Adrenal gland (tissue), 12 donors: ENCODE data around the gene STIM1. TPM values are rescaled to one million over a fixed set of nuclear protein-coding genes. Genes with fewer than 3 reads are reported as not detected.

Experiments
- DNase-seq, 7 donors: peaks; one replicate each; pipeline ENCODE4 v3.0.0-alpha.2; 2019 to 2020
- H3K27ac ChIP-seq, 5 donors: fragments of 200-600 bp; sonication (generic) in 4 of 5; 1 replicate in 3 of 5; 2 replicates in 2 of 5; pipeline versions ENCODE4 v1.5.1 to v1.8.0; 2016 to 2020; ENCODE audit warnings: mild to moderate bottlenecking in 1 of 5
- H3K27me3 ChIP-seq: fragments of 200-600 bp; 2 replicates; pipeline ENCODE4 v1.8.0; 2021
- H3K36me3 ChIP-seq, 2 donors: fragments of 200-600 bp; replicated peaks in 1 of 2; 1 replicate in 1 of 2; 2 replicates in 1 of 2; pipeline versions ENCODE4 v1.5.1 to v1.8.0; 2018 to 2022
- H3K4me1 ChIP-seq, 2 donors: fragments of 200-600 bp; replicated peaks in 1 of 2; 1 replicate in 1 of 2; 2 replicates in 1 of 2; pipeline versions ENCODE4 v1.5.1 to v1.8.0; 2018 to 2021
- H3K4me3 ChIP-seq, 4 donors: fragments of 200-600 bp; sonication (generic) in 3 of 4; one replicate each; pipeline ENCODE4 v1.5.1; 2016 to 2018
- H3K9me3 ChIP-seq, 3 donors: fragments of 200-600 bp; sonication (generic) in 1 of 3; replicated peaks in 1 of 3; 1 replicate in 2 of 3; 2 replicates in 1 of 3; pipeline versions ENCODE4 v1.5.1 to v1.8.0; 2016 to 2021
- POLR2A ChIP-seq, 2 donors: fragments of 450-650 bp; IDR thresholded peaks; one replicate each; pipeline ENCODE4 v1.6.1; 2017; ENCODE audit warnings: antibody characterized with exemption in 2 of 2, mild to moderate bottlenecking in 2 of 2, moderate library complexity in 1 of 2
- WGBS, 4 donors: extraction: QIAGEN DNeasy Blood & Tissue Kit in 2 of 4; methylation state at CpG; one replicate each; pipeline versions ENCODE4 v1.1.5 to v1.1.7; 2013 to 2017; 5-methylcytosine and 5-hydroxymethylcytosine counted together
- intact Hi-C, 2 donors: fragments of 100-400 bp; cut with DNase I; formaldehyde crosslinking; loops; one replicate each; pipeline versions ENCODE4 v1.14.1 to v1.15.0; 2022 to 2023
- polyA plus RNA-seq, 3 donors: library from polyadenylated mRNA; stranded (reverse); fragments of 200-250 nt in 2 of 3; fragments of 350-450 nt in 1 of 3; fragmentation: Illumina TruSeq in 1 of 3; extraction: RNeasy Lipid Tissue Mini Kit (QIAGEN cat#74804) in 1 of 3; gene quantifications; one replicate each; pipeline ENCODE4 v1.2.3, GENCODE V29; 2013 to 2014
- total RNA-seq, 9 donors: library from RNA; depleted of rRNA in 4 of 9; stranded (reverse); fragments of >200 nt in 4 of 9; fragments of 120-200 nt in 1 of 9; fragmentation: NEBNext Ultra II Directional in 1 of 9; extraction: Animal tissue kit (Norgen Biotek cat#: 25700) in 1 of 9; gene quantifications; one replicate each; pipeline versions ENCODE4 v1.1.0 to v1.2.4, GENCODE V29; 2013 to 2023
- TF ChIP-seq, protein P1 (sequence below), 6 experiments: fragments of 450-650 bp in 4 of 6; fragments of 200-600 bp in 2 of 6; sonication (generic) in 1 of 6; IDR thresholded peaks; 1 replicate in 5 of 6; 2 replicates in 1 of 6; pipeline versions ENCODE4 v1.5.1 to v1.8.0; 2016 to 2021; ENCODE audit warnings: antibody characterized with exemption in 6 of 6, mild to moderate bottlenecking in 2 of 6, moderate library complexity in 1 of 6
- donor health status: healthy with polysubstance abuse.
- donor health status: Bipolar disorder and iron deficiency.
- donor health status: DM: yes; HTN: yes; CAD: no.
- donor health status: DM: no; HTN: no; CAD: no.
- donor health status: DM: no; HTN: no; CAD: no.
- donor health status: DM: yes; HTN: yes; CAD: no.

The STIM1 gene
- total and polyA plus RNA-seq, 12 donors, result 7.8 to 44.1 (median 32.5) TPM

DNA sequence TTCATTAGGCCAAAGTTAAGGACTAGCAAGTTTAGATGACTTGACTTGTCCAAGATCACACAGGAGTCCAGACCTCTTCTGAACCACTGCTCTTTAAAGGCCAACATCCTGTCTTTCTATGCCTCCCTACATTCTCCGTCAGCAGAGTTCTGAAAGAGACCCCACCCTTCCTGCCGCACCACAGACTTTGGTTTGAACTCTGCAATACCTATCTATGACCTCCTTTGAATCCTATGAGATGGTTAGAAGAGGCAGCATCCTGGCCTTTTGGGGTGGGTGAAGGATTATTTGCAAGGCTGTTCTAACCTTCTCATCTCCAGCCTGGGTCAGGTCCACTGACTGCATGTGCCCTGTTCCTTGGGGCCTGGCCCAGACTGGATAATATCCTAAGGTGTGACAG is 234.8 kb downstream of the STIM1 start:
- H3K36me3 ChIP-seq, result peaks cover 0 to 4% of the 10 kb centered on the region in 2 donors
- no peaks in the 10 kb centered on the region for H3K9me3 ChIP-seq
- intact Hi-C loops, result no loop called here
- peaks cover 4 to 6% of the 10 kb centered on the region in 2 donors for H3K4me1 ChIP-seq
- 84 to 96% (median 89%) methylated on average over 2 of the region's 2 CpGs for WGBS, 4 donors
- H3K27me3 ChIP-seq, result no peaks in the 10 kb centered on the region
- no peak overlapping the region for H3K27ac ChIP-seq
- DNase-seq, result no peak
- TF ChIP-seq, protein P1, sequence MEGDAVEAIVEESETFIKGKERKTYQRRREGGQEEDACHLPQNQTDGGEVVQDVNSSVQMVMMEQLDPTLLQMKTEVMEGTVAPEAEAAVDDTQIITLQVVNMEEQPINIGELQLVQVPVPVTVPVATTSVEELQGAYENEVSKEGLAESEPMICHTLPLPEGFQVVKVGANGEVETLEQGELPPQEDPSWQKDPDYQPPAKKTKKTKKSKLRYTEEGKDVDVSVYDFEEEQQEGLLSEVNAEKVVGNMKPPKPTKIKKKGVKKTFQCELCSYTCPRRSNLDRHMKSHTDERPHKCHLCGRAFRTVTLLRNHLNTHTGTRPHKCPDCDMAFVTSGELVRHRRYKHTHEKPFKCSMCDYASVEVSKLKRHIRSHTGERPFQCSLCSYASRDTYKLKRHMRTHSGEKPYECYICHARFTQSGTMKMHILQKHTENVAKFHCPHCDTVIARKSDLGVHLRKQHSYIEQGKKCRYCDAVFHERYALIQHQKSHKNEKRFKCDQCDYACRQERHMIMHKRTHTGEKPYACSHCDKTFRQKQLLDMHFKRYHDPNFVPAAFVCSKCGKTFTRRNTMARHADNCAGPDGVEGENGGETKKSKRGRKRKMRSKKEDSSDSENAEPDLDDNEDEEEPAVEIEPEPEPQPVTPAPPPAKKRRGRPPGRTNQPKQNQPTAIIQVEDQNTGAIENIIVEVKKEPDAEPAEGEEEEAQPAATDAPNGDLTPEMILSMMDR (IDR thresholded peaks at IDR 0.05), result no peak
- TF ChIP-seq POLR2A (IDR thresholded peaks at IDR 0.05), result no peak
- H3K4me3 ChIP-seq, result no peak overlapping the region

DNA sequence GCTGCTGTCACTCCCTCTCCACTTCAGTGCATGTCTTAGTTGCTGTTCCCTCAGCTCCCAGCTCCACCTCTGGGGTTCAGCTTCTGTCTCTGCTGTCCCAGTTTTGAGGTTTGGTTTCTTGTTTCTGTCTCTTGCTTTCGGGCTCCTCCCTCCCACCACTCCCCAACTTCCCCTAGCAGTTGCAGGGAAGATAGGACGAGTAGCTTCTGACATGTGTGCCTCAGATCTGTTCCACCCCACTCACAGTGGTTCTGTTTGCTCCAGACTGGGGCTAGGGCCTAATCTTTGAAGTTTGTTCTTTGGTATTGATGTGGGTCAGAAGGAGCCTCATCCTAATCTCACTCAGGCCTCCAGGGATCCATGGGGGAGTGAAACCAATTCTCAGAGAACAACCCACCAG is 236.6 kb downstream of the STIM1 start:
- intact Hi-C loops, result no loop called here
- H3K4me3 ChIP-seq, result no peak overlapping the region
- no peaks in the 10 kb centered on the region for H3K9me3 ChIP-seq
- H3K36me3 ChIP-seq, result no peaks in the 10 kb centered on the region
- DNase-seq, result no peak
- no peaks in the 10 kb centered on the region for H3K27me3 ChIP-seq
- no peak for TF ChIP-seq POLR2A (IDR thresholded peaks at IDR 0.05)
- 38 to 54% (median 42%) methylated on average over 2 of the region's 2 CpGs for WGBS, 4 donors
- peaks cover 4 to 22% of the 10 kb centered on the region in 2 donors for H3K4me1 ChIP-seq
- no peak overlapping the region for H3K27ac ChIP-seq

DNA sequence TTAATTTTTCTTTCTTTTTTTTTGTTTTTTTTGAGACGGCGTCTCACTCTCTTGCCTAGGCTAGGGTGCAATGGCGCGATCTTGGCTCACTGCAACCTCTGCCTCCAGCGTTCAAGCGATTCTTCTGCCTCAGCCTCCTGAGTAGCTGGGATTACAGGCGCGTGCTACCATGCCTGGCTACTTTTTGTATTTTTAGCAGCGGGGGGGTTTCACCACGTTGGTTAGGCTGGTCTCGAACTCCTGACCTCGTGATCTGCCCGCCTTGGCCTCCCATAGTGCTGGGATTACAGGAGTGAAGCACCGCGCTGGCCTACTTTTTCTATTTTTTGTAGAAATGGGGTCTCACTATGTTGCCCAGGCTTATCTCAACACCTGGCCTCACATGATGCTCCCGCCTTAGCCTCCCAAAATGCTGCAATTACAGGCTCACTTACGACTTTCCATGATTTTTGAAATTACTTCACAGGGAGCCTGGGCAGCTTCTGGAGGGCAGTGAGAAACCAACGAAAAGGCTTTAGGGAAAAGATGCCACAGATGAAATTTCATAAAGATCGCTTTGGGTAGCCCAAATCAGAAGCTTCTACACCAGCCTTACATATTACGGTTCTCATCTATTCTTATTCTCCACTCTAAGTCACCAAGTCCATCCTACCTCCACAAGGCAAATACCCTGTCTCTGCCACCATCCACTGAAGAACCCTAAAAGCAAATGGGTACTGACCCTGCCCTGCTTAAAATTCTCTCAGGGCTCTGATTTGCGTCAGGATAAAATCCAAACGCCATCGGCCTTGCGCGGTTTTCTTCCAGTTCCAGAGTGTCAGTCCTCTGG is 238.3 kb downstream of the STIM1 start:
- DNase-seq, result peak in 2 of 7 donors; percentile 24 to 29
- intact Hi-C loops, result no loop called here
- 69 to 74% (median 72%) methylated on average over 25 of the region's 25 CpGs for WGBS, 4 donors

DNA sequence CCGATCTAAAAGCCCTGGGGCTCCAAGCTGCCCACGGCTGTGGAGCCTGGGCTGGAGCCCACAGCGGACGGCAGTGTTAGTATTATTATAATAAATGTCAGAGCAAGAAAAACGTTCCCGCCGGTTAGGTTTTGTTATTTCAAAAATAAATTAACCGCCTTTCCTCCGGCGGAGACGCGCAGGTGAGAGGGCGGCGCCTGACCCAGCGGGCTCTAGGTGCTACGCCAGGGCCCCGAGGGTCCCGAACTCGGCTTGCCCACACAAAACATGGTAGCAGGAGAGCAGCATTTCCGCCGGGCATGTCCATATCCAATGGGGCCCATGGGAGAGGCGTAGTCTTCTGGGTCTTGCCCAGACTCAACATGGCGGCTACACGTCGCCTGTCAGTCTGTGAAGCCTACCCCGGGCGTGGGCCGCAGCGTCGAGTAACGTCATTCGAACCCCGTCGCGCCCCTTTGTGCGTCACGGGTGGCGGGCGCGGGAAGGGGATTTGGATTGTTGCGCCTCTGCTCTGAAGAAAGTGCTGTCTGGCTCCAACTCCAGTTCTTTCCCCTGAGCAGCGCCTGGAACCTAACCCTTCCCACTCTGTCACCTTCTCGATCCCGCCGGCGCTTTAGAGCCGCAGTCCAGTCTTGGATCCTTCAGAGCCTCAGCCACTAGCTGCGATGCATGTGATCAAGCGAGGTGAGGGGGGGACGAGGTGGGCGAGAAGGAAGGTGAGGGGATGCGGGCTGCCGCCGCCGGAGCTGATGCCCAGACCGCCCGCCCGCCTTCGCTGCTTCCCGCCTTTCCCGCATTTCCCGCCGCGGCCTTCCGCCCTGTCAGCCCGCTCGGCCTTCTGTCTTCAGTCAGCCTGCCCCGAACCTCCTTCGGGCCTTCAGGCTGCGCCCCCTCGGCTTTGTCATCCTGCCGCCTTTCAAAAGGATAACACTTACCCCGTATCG is 239.2 kb downstream of the STIM1 start, which contains the start of gene RRM1:
TSS of gene RRM1 (plus strand) at position 452 of the 944 bp plus-strand sequence. CDS start at position 666, 214 bp downstream.
- Histone ChIP-seq H3K27ac (peak within 1 kb of the TSS; percentile 70 to 98 (median 93)), H3K4me1 (peaks cover 4 to 25% of the 10 kb centered on the region in 2 donors), H3K4me3 (peak within 1 kb of the TSS; percentile 59 to 94 (median 80)), H3K36me3 (no peaks in the 10 kb centered on the region), H3K27me3 (no peaks in the 10 kb centered on the region), H3K9me3 (no peaks in the 10 kb centered on the region)
- TF ChIP-seq, protein P1 (IDR thresholded peaks at IDR 0.05), result no peak
- TF ChIP-seq POLR2A (IDR thresholded peaks at IDR 0.05), result peak; percentile 34 to 84
- 0 to 1% (median 0%) methylated on average over 51 to 74 of the region's 74 CpGs for WGBS, 4 donors
- peak; percentile 93 to 98 (median 96) for DNase-seq
- intact Hi-C loops, result no loop called here

More for the DNA sequence above, 238.3 kb downstream of the STIM1 start:
- H3K9me3 ChIP-seq, result no peaks in the 10 kb centered on the region
- peak overlapping the region; percentile 70 to 98 (median 93) for H3K27ac ChIP-seq
- H3K4me3 ChIP-seq, result peak overlapping the region in 3 of 4 donors; percentile 59 to 94 (median 86)
- H3K4me1 ChIP-seq, result peaks cover 4 to 25% of the 10 kb centered on the region in 2 donors
- no peak for TF ChIP-seq POLR2A (IDR thresholded peaks at IDR 0.05)
- TF ChIP-seq, protein P1 (IDR thresholded peaks at IDR 0.05), result no peak
- no peaks in the 10 kb centered on the region for H3K27me3 ChIP-seq
- no peaks in the 10 kb centered on the region for H3K36me3 ChIP-seq
